ENCODE measurements around the gene NDUFS5. TPM values are rescaled to one million over a fixed set of nuclear protein-coding genes. Genes with fewer than 3 reads are reported as not detected.

The NDUFS5 gene
- total and polyA plus RNA-seq, 10 of the 15 experiments (the other 5 are each of a cell fraction or from before 2014, with no cell fraction given) = 240 to 1,578 (median 831) TPM

DNA sequence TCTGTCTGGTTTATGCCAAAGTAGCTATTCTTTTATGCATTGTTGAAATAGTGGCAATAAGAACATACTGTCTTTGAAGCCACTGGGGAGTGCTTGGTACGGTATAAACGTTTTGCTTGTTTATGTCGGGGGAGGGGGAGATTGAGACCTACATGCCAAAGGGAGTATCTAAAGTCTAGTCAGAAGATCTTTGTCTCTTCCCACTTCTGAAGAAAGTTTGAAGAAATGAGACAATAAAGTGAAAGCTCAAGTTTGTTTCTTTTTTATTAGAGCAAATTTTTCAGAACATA is 28.3 kb upstream of the NDUFS5 start:
- no peak overlapping the region for H3K27ac ChIP-seq (ENCODE audit: control insufficient read depth, insufficient read depth)
- H3K4me3 ChIP-seq = no peak overlapping the region

DNA sequence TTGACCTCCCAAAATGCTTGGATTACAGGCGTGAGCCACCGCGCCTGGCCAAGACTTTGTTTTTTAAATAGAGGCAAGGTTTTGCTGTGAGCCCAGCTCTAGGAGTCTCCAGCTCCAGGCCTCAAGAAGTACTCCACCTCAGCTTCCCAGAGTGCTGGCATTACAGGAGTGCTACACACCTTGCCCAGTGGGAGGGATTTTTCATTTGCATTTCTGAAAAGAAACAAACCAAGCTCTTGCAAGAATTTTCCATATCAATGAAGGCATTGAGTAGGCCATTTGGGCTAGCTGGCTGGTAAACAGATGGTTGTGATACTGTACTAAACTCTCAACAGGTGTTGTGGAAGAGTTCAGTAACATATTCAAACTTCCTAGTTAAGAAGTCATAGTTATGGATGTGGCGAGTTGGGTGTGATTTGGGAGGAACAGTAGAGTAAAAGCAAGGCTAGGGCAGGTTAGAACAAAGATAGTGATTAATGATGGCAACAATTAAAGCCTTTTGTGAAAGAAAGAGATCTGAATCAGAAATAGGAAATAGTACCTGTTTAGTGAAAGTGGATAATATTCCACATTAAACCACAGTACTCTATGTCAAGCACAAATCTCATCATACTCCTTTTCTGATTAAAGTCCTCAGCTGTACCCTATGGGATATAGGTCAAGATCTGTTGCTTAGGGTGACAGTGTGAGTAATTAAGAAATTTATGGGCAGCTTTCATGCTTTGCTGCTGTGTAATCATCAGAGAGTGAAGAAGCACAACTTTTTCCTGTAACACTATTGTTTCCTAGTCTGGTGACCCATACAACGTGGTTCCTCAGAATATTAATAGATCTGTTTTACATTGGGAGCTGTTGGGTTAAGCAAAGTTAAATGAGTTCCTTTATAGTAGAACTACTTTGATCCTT is 24.4 kb upstream of the NDUFS5 start:
- Histone ChIP-seq H4K20me1 (ENCODE audit: control insufficient read depth, insufficient read depth) (no peaks in the 10 kb centered on the region), H3K27me3 (replicated peaks in 1 of 2; ENCODE audit: control insufficient read depth in 2 of 2, insufficient read depth in 2 of 2, low read length in 1 of 2) (no peaks in the 10 kb centered on the region), H3K4me2 (ENCODE audit: control insufficient read depth, insufficient read depth) (no peak overlapping the region), H3K4me3 (no peak overlapping the region), H3K36me3 (ENCODE audit: control insufficient read depth in 2 of 2, insufficient read depth in 2 of 2, low read length in 1 of 2) (peaks cover 16 to 42% of the 10 kb centered on the region in 2 experiments), H3K9me3 (replicated peaks; ENCODE audit: control insufficient read depth, insufficient read depth, low read length) (no peaks in the 10 kb centered on the region), H3K27ac (ENCODE audit: control insufficient read depth, insufficient read depth) (no peak overlapping the region), H2AFZ (ENCODE audit: control insufficient read depth, low read depth, low read length) (no peak overlapping the region), H3K79me2 (ENCODE audit: control insufficient read depth, insufficient read depth, low read length) (peaks cover 20% of the 10 kb centered on the region), H3K9ac (ENCODE audit: control insufficient read depth, insufficient read depth, low read length) (no peak overlapping the region), H3K4me1 (ENCODE audit: control insufficient read depth, insufficient read depth, low read length) (no peaks in the 10 kb centered on the region)
- DNase-seq (ENCODE audit: low read depth, low spot score) (no peak), ATAC-seq (no peak), FAIRE-seq (no peak)
- CTCF ChIA-PET = interaction anchor here (1.0 to 1.6 kb wide), 2 partner anchors 9 to 13 kb away, joined by 4 read pairs; no protein-coding TSS in a partner anchor
- intact Hi-C loops (cut with micrococcal nuclease; ENCODE audit: unreplicated experiment) (no loop called here), in situ Hi-C loops (cut with MboI) (no loop called here)
- RAD21 ChIA-PET (ENCODE audit: unreplicated experiment) = no interaction called here
- SMC1A ChIA-PET (ENCODE audit: uncharacterized antibody, unreplicated experiment) = interaction anchor here (0.8 to 2.4 kb wide), 2 partner anchors 11 to 24 kb away, joined by 3 to 9 read pairs; partner anchors contain the start of gene NDUFS5
- 79% methylated on average over 5 of the region's 5 CpGs for WGBS (ENCODE audit: insufficient coverage, insufficient replicate concordance, low lambda C conversion rate, missing lambda C conversion rate)
- BruUV-seq (replicated peaks) = no TSS peak
- POLR2A ChIA-PET = interaction anchor here (0.7 to 0.8 kb wide), 2 partner anchors 30 to 165 kb away, joined by 3 to 5 read pairs; no protein-coding TSS in a partner anchor
- no peak for TF ChIP-seq NR2C2 (IDR thresholded peaks at IDR 0.05; ENCODE audit: borderline replicate concordance, control insufficient read depth, insufficient read length, low read depth)
- TF ChIP-seq SUPT20H (IDR thresholded peaks at IDR 0.05; ENCODE audit: borderline replicate concordance, control insufficient read depth, low read depth, low read length) = no peak
- TF ChIP-seq, protein P1, sequence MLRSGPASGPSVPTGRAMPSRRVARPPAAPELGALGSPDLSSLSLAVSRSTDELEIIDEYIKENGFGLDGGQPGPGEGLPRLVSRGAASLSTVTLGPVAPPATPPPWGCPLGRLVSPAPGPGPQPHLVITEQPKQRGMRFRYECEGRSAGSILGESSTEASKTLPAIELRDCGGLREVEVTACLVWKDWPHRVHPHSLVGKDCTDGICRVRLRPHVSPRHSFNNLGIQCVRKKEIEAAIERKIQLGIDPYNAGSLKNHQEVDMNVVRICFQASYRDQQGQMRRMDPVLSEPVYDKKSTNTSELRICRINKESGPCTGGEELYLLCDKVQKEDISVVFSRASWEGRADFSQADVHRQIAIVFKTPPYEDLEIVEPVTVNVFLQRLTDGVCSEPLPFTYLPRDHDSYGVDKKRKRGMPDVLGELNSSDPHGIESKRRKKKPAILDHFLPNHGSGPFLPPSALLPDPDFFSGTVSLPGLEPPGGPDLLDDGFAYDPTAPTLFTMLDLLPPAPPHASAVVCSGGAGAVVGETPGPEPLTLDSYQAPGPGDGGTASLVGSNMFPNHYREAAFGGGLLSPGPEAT (IDR thresholded peaks at IDR 0.05; ENCODE audit: low read depth) = no peak
- no peak for TF ChIP-seq TCF12 (IDR thresholded peaks at IDR 0.05; ENCODE audit: low read depth, low read length)
- TF ChIP-seq, protein P2, sequence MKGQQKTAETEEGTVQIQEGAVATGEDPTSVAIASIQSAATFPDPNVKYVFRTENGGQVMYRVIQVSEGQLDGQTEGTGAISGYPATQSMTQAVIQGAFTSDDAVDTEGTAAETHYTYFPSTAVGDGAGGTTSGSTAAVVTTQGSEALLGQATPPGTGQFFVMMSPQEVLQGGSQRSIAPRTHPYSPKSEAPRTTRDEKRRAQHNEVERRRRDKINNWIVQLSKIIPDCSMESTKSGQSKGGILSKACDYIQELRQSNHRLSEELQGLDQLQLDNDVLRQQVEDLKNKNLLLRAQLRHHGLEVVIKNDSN (IDR thresholded peaks at IDR 0.05; ENCODE audit: borderline replicate concordance, extremely low read length, insufficient read depth, low read depth, low read length) = no peak
- TF ChIP-seq, protein P3, sequence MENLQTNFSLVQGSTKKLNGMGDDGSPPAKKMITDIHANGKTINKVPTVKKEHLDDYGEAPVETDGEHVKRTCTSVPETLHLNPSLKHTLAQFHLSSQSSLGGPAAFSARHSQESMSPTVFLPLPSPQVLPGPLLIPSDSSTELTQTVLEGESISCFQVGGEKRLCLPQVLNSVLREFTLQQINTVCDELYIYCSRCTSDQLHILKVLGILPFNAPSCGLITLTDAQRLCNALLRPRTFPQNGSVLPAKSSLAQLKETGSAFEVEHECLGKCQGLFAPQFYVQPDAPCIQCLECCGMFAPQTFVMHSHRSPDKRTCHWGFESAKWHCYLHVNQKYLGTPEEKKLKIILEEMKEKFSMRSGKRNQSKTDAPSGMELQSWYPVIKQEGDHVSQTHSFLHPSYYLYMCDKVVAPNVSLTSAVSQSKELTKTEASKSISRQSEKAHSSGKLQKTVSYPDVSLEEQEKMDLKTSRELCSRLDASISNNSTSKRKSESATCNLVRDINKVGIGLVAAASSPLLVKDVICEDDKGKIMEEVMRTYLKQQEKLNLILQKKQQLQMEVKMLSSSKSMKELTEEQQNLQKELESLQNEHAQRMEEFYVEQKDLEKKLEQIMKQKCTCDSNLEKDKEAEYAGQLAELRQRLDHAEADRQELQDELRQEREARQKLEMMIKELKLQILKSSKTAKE (IDR thresholded peaks at IDR 0.05; ENCODE audit: low read depth, poor library complexity, severe bottlenecking) = no peak
- no peak for TF ChIP-seq WRNIP1 (IDR thresholded peaks at IDR 0.05; ENCODE audit: borderline replicate concordance, low read depth, low read length)
- no peak for TF ChIP-seq CREB1 (IDR thresholded peaks at IDR 0.05; ENCODE audit: low read depth)

More for the DNA sequence above, 28.3 kb upstream of the NDUFS5 start:
- 82% methylated on average over 3 of the region's 3 CpGs for WGBS (ENCODE audit: insufficient coverage, insufficient replicate concordance, low lambda C conversion rate, missing lambda C conversion rate)
- Histone ChIP-seq H3K36me3 (ENCODE audit: control insufficient read depth in 2 of 2, insufficient read depth in 2 of 2, low read length in 1 of 2) (peaks cover 9 to 34% of the 10 kb centered on the region in 2 experiments), H3K27me3 (replicated peaks in 1 of 2; ENCODE audit: control insufficient read depth in 2 of 2, insufficient read depth in 2 of 2, low read length in 1 of 2) (no peaks in the 10 kb centered on the region), H3K9me3 (replicated peaks; ENCODE audit: control insufficient read depth, insufficient read depth, low read length) (no peaks in the 10 kb centered on the region), H3K79me2 (ENCODE audit: control insufficient read depth, insufficient read depth, low read length) (peaks cover 55% of the 10 kb centered on the region), H3K4me2 (ENCODE audit: control insufficient read depth, insufficient read depth) (no peak overlapping the region), H2AFZ (ENCODE audit: control insufficient read depth, low read depth, low read length) (no peak overlapping the region), H4K20me1 (ENCODE audit: control insufficient read depth, insufficient read depth) (no peaks in the 10 kb centered on the region), H3K9ac (ENCODE audit: control insufficient read depth, insufficient read depth, low read length) (no peak overlapping the region), H3K4me1 (ENCODE audit: control insufficient read depth, insufficient read depth, low read length) (no peaks in the 10 kb centered on the region)
- ChIA-PET SMC1A (ENCODE audit: uncharacterized antibody, unreplicated experiment) (interaction anchor here (0.7 to 3.0 kb wide), 4 partner anchors 11 to 56 kb away, joined by 3 to 10 read pairs (median 4); partner anchors contain the start of gene NDUFS5), CTCF (interaction anchor here (1.0 to 1.5 kb wide), 3 partner anchors 9 to 94 kb away, joined by 4 to 6 read pairs (median 4); no protein-coding TSS in a partner anchor), POLR2A (interaction anchor here (2.0 kb wide), 1 partner anchor 28 kb away, joined by 10 read pairs; the partner anchor contains the start of gene NDUFS5), RAD21 (ENCODE audit: unreplicated experiment) (interaction anchor here (1.3 kb wide), 1 partner anchor 29 kb away, joined by 3 read pairs; the partner anchor contains the start of gene NDUFS5)
- in situ Hi-C loops (cut with MboI) = no loop called here
- no peak for DNase-seq (ENCODE audit: low read depth, low spot score)
- no peak for ATAC-seq
- intact Hi-C loops (cut with micrococcal nuclease; ENCODE audit: unreplicated experiment) = no loop called here
- no peak for FAIRE-seq
- no peak for TF ChIP-seq EZH2 (IDR thresholded peaks at IDR 0.05; ENCODE audit: borderline replicate concordance, control insufficient read depth, low read depth, low read length)
- TF ChIP-seq YBX1 (IDR thresholded peaks at IDR 0.05) = no peak
- BruUV-seq (replicated peaks) = no TSS peak
